Bronchial epithelial cell (primary cell): Measurements from ENCODE around the gene C13orf46. TPM values are rescaled to one million over a fixed set of nuclear protein-coding genes. Genes with fewer than 3 reads are reported as not detected.

Experiments
- DNase-seq: peaks from one replicate; pipeline ENCODE4 v3.0.0-alpha.2; 2010; ENCODE audit warnings: low read depth
- FAIRE-seq: peaks from 2 replicates; lab custom pipeline; 2011; peaks lifted over from hg19 to GRCh38; lab: Jason Lieb, UNC
- H3K27me3 ChIP-seq: 2 replicates; pipeline ENCODE4 v1.5.1; 2011; ENCODE audit warnings: low read length; ENCODE audit not compliant: control insufficient read depth, insufficient read depth
- H3K36me3 ChIP-seq: 2 replicates; pipeline ENCODE4 v1.5.1; 2011; ENCODE audit warnings: low read length; ENCODE audit not compliant: control insufficient read depth, insufficient read depth
- H3K4me3 ChIP-seq: 2 replicates; pipeline ENCODE4 v1.5.1; 2011; ENCODE audit warnings: mild to moderate bottlenecking, low read depth, low read length, control low read depth
- CTCF ChIP-seq: IDR thresholded peaks from 2 replicates; pipeline ENCODE4 v1.5.1; 2011; ENCODE audit warnings: mild to moderate bottlenecking, moderate library complexity, low read length, control low read depth, inconsistent platforms; ENCODE audit not compliant: insufficient read depth, severe bottlenecking
- total RNA-seq: library from RNA; depleted of rRNA; stranded (reverse); fragments of >200 nt; gene quantifications from 2 replicates; pipeline ENCODE4 v1.2.1, GENCODE V29; 2014

The C13orf46 gene
- total RNA-seq, 1 donor from 2014 or later = not detected

- no peaks in the 10 kb centered on the region for H3K36me3 ChIP-seq
- no peaks in the 10 kb centered on the region for H3K27me3 ChIP-seq
- no peak overlapping the region for H3K4me3 ChIP-seq
- no peak for DNase-seq
- no peak for TF ChIP-seq CTCF
- FAIRE-seq = no peak
These were observed 50.4 kb downstream of the C13orf46 start for GRCh38 chr13:113923376-113924063.

GRCh38 chr13:113922412-113923118 lies 51.3 kb downstream of the C13orf46 start:
- no peak for FAIRE-seq
- TF ChIP-seq CTCF = no peak

GRCh38 chr13:113921763-113922162 lies 52.1 kb downstream of the C13orf46 start:
- DNase-seq (no peak), FAIRE-seq (no peak)
- Histone ChIP-seq H3K27me3 (no peaks in the 10 kb centered on the region), H3K36me3 (no peaks in the 10 kb centered on the region), H3K4me3 (no peak overlapping the region)
- TF ChIP-seq CTCF = no peak

More at GRCh38 chr13:113922412-113923118, 51.3 kb downstream of the C13orf46 start:
- no peaks in the 10 kb centered on the region for H3K36me3 ChIP-seq
- DNase-seq = no peak
- no peaks in the 10 kb centered on the region for H3K27me3 ChIP-seq
- no peak overlapping the region for H3K4me3 ChIP-seq

DNA sequence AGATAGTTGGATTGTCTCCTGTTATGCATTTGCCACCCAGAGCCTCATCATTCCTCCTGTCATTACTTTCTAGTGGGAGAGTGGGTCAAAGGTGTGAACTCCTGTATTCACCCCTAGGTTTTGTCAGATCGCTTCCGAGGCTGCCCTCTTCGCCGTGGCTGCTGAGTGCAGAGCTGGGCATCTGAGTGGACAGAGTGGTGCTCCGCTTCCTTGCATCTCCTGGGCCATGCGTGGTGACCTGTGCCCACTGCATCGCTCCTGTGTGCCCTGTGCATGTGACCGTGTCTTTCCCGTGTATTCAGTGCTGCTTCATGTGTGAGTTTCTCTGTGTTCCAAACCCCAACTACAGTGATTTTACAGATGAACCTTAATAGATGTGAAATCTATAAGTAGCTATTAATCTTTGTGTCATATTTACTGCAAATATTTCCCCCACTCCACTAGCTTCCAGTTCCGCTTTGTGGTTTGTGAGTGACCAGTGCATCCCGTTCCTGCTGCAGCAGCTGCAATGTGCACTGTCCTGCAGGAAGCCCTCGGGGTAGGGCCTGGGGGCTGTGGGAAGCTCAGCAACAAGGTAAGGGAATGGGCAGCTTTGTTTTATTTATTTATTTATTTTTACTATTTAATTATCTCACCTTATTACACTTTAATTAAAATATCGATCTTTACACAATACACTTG lies 53.1 kb downstream of the C13orf46 start:
- Histone ChIP-seq H3K36me3 (no peaks in the 10 kb centered on the region), H3K4me3 (no peak overlapping the region), H3K27me3 (no peaks in the 10 kb centered on the region)
- no peak for DNase-seq
- FAIRE-seq = no peak
- no peak for TF ChIP-seq CTCF

- no peak overlapping the region for H3K4me3 ChIP-seq
- TF ChIP-seq CTCF = no peak
- DNase-seq (no peak), FAIRE-seq (no peak)
- H3K36me3 ChIP-seq = no peaks in the 10 kb centered on the region
- no peaks in the 10 kb centered on the region for H3K27me3 ChIP-seq
These were observed 53.9 kb downstream of the C13orf46 start for GRCh38 chr13:113919761-113920559.
